GM18517 (cell line): ENCODE data around the gene PSD4.

Experiments used
- ATAC-seq: cut with Tn5 transposase; IDR thresholded peaks from one replicate; pipeline ENCODE4 v1.9.1; 2021; ENCODE audit warnings: mild to moderate bottlenecking, moderate library complexity; ENCODE audit not compliant: unreplicated experiment

PSD4 gene

GRCh38 chr2:113258471-113259147 is 84.8 kb downstream of the PSD4 start:
- ATAC-seq = no peak
